Stimulated activated CD4-positive, alpha-beta T cell treated with anti-CD3 and anti-CD28 coated beads, Interleukin-1b, Interleukin-23, amount 100 ng/mL, for 24 hours (primary cell): ENCODE measurements around the gene DHX9.

Experiments
- DNase-seq, 4 experiments: peaks; one replicate each; pipeline ENCODE4 v3.0.0-alpha.2; 2020; ENCODE audit warnings: low read depth in 4 of 4, low spot score in 1 of 4

DHX9 gene

GRCh38 chr1:182835806-182836205 lies 3.3 kb upstream of the DHX9 start:
- no peak for DNase-seq

- DNase-seq: no peak
These were observed 2.3 kb downstream of the DHX9 start for GRCh38 chr1:182841368-182841988.

GRCh38 chr1:182842265-182842664 lies 3.1 kb downstream of the DHX9 start:
- DNase-seq: no peak

- DNase-seq: no peak
These were observed 6.2 kb downstream of the DHX9 start for GRCh38 chr1:182845379-182845778.

- DNase-seq: no peak
These were observed 6.7 kb downstream of the DHX9 start for GRCh38 chr1:182845894-182846293.

GRCh38 chr1:182847105-182847504 lies 8.0 kb downstream of the DHX9 start:
- no peak for DNase-seq

- DNase-seq: no peak
These were observed 9.6 kb downstream of the DHX9 start for GRCh38 chr1:182848736-182849135.

- no peak for DNase-seq
These were observed 11.2 kb downstream of the DHX9 start for GRCh38 chr1:182850319-182850718.

- DNase-seq: no peak
These were observed 12.7 kb downstream of the DHX9 start for GRCh38 chr1:182851825-182852224.

- no peak for DNase-seq
These were observed 16.8 kb downstream of the DHX9 start for GRCh38 chr1:182855911-182856310.

- DNase-seq: no peak
These were observed 18.1 kb downstream of the DHX9 start for GRCh38 chr1:182857212-182857611.

- DNase-seq: no peak
These were observed 21.5 kb downstream of the DHX9 start for GRCh38 chr1:182860658-182861057.

- no peak for DNase-seq
These were observed 22.8 kb downstream of the DHX9 start for GRCh38 chr1:182861994-182862393.

GRCh38 chr1:182862827-182863226 lies 23.7 kb downstream of the DHX9 start:
- no peak for DNase-seq

- DNase-seq: no peak
These were observed 24.8 kb downstream of the DHX9 start for GRCh38 chr1:182863940-182864339.

- no peak for DNase-seq
These were observed 28.7 kb downstream of the DHX9 start for GRCh38 chr1:182867861-182868260.

- no peak for DNase-seq
These were observed 30.1 kb downstream of the DHX9 start for GRCh38 chr1:182869241-182869666.

- DNase-seq: no peak
These were observed 33.7 kb downstream of the DHX9 start for GRCh38 chr1:182872881-182873280.

- no peak for DNase-seq
These were observed 36.7 kb downstream of the DHX9 start for GRCh38 chr1:182875889-182876288.

GRCh38 chr1:182877331-182877730 lies 38.2 kb downstream of the DHX9 start:
- DNase-seq: no peak

GRCh38 chr1:182877842-182878241 lies 38.7 kb downstream of the DHX9 start:
- no peak for DNase-seq

- DNase-seq: no peak
These were observed 45.7 kb downstream of the DHX9 start for GRCh38 chr1:182884872-182885271.

- DNase-seq: no peak
These were observed 46.4 kb downstream of the DHX9 start for GRCh38 chr1:182885591-182885990.

GRCh38 chr1:182886985-182887384 lies 47.8 kb downstream of the DHX9 start:
- no peak for DNase-seq
